Panc1 (cell line): ENCODE data around the gene MAD1L1. TPM values are rescaled to one million over a fixed set of nuclear protein-coding genes. Genes with fewer than 3 reads are reported as not detected.

Experiments used
- ATAC-seq: fragments of 200-7000 bp; cut with Tn5 transposase; 2 replicates; pipeline ENCODE4 v1.9.1; 2020; ENCODE audit warnings: mild to moderate bottlenecking, moderate library complexity
- BruUV-seq: library from RNA; stranded (reverse); fragments of 400-500 nt; replicated peaks from 2 replicates; lab custom pipeline; 2021; lab: Mats Ljungman, UMichigan
- CTCF ChIA-PET: fragments of 300-600 bp; sonication (Branson Sonifier 250); formaldehyde crosslinking; loops from one replicate; lab custom pipeline; 2022; ENCODE audit warnings: antibody characterized with exemption; lab: Charles Lee
- POLR2A ChIA-PET: fragments of 300-600 bp; sonication (Branson Sonifier 250); formaldehyde crosslinking; loops from one replicate; lab custom pipeline; 2022; ENCODE audit warnings: antibody characterized with exemption; lab: Charles Lee
- DNase-seq: peaks from one replicate; pipeline ENCODE4 v3.0.0-alpha.2; 2010; ENCODE audit warnings: low read depth, low spot score
- H3K27ac ChIP-seq: 2 replicates; pipeline ENCODE4 v1.5.1; 2011; ENCODE audit warnings: mild to moderate bottlenecking, low read length, inconsistent platforms
- H3K27me3 ChIP-seq: fragments of 200-500 bp; sonication (Bioruptor generic); 2 replicates; pipeline ENCODE4 v1.6.0; 2014; ENCODE audit warnings: low read length, inconsistent platforms; ENCODE audit not compliant: control insufficient read depth, insufficient read depth
- H3K36me3 ChIP-seq: fragments of 200-500 bp; sonication (Bioruptor generic); 2 replicates; pipeline ENCODE4 v1.5.1; 2014; ENCODE audit warnings: inconsistent platforms, mild to moderate bottlenecking, low read length, moderate library complexity; ENCODE audit not compliant: control insufficient read depth, insufficient read depth
- H3K4me1 ChIP-seq: 2 replicates; pipeline ENCODE4 v1.5.1; 2011; ENCODE audit warnings: inconsistent platforms, mild to moderate bottlenecking, low read length, moderate library complexity; ENCODE audit not compliant: control insufficient read depth, insufficient read depth
- H3K4me3 ChIP-seq, 2 experiments: 2 replicates each; pipeline ENCODE4 v1.5.1; 2011 to 2012; ENCODE audit warnings: low read depth in 2 of 2, low read length in 2 of 2, mild to moderate bottlenecking in 2 of 2, inconsistent platforms in 1 of 2, moderate library complexity in 1 of 2
- H3K9me3 ChIP-seq: fragments of 200-500 bp; sonication (Bioruptor generic); 2 replicates; pipeline ENCODE4 v1.5.1; 2014; ENCODE audit warnings: low read depth, mild to moderate bottlenecking, inconsistent platforms, low read length, moderate library complexity; ENCODE audit not compliant: control insufficient read depth, insufficient read depth
- POLR2AphosphoS5 ChIP-seq: IDR thresholded peaks from 2 replicates; pipeline ENCODE4 v1.6.1; 2012; ENCODE audit warnings: mild to moderate bottlenecking, low read depth, low read length, moderate library complexity
- REST ChIP-seq, 2 experiments: IDR thresholded peaks; 2 replicates each; pipeline ENCODE4 v1.6.1; 2011 to 2012; ENCODE audit warnings: low read depth in 2 of 2, control low read depth in 1 of 2, low read length in 1 of 2, mild to moderate bottlenecking in 1 of 2, moderate library complexity in 1 of 2; ENCODE audit not compliant: insufficient read depth in 1 of 2
- SIN3A ChIP-seq: IDR thresholded peaks from 2 replicates; pipeline ENCODE4 v1.6.1; 2012; ENCODE audit warnings: low read depth, mild to moderate bottlenecking, low read length, moderate library complexity, borderline replicate concordance; ENCODE audit not compliant: insufficient read depth
- TCF7L2 ChIP-seq: IDR thresholded peaks from 2 replicates; pipeline ENCODE4 v1.6.1; 2011; ENCODE audit warnings: mild to moderate bottlenecking, low read depth, low read length, inconsistent platforms
- in situ Hi-C: cut with HindIII; loops from 2 replicates; pipeline ENCODE4 v1.10.0; 2016; ENCODE audit warnings: low sequenced_read_pairs, low pct_unique_long_range_greater_than_20kb
- intact Hi-C: fragments of 100-400 bp; cut with micrococcal nuclease; formaldehyde crosslinking; loops from one replicate; pipeline ENCODE4 v1.10.0; 2022; ENCODE audit not compliant: unreplicated experiment
- total RNA-seq: library from RNA; stranded (reverse); gene quantifications from one replicate; pipeline ENCODE4 v1.2.1, GENCODE V29; 2021; ENCODE audit not compliant: unreplicated experiment
- TF ChIP-seq, protein P1 (sequence below): fragments of 450-650 bp; IDR thresholded peaks from 2 replicates; pipeline ENCODE4 v1.5.1; 2017; ENCODE audit warnings: mild to moderate bottlenecking

The MAD1L1 gene
- total RNA-seq, 1 experiment from 2014 or later = 70.8 TPM

DNA sequence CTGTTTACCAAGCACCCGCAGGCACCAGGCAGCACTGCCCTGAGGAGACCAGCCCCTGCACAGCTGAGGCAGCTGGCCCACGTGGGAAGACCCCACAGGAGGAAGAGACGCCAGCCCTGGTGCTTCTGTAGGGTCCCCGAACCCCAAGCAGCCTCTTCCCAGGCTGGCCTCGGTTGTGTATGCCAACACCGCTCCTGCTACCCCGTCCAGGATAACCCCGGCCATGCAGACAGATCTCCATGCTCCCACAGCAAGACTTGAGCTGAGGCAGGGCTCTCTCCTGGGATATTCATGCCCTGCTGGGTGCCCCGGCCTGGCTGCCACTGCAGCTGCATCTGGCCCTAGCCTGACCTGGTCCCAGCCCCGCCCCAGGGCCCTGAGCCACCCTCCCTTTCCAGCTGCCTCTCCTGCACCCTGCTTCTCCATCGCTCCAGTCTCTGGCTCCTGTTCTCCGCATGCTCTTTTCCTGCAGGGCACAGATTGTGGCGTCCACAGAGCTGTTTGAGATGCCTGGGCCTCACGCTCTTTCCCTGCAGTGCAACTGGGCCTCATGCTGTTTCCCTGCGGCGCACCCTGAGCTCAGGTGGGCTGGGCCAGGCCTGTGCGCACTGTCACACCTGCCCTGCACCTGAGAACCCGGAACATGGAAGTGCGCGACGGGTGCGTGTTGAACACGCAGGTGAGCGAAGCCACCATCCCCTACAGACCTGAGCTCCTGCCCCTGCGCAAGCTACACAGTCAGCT lies 326.5 kb downstream of the MAD1L1 start:
- intact Hi-C loops = no loop called here
- POLR2A ChIA-PET = no interaction called here
- H3K36me3 ChIP-seq = no peaks in the 10 kb centered on the region
- ATAC-seq (no peak), DNase-seq (no peak)
- no peak overlapping the region for H3K27ac ChIP-seq
- no peaks in the 10 kb centered on the region for H3K4me1 ChIP-seq
- CTCF ChIA-PET = no interaction called here
- no TSS peak for BruUV-seq
- no peaks in the 10 kb centered on the region for H3K9me3 ChIP-seq
- in situ Hi-C loops = no loop called here
- H3K4me3 ChIP-seq = no peak overlapping the region
- no peaks in the 10 kb centered on the region for H3K27me3 ChIP-seq
- TF ChIP-seq, protein P1, sequence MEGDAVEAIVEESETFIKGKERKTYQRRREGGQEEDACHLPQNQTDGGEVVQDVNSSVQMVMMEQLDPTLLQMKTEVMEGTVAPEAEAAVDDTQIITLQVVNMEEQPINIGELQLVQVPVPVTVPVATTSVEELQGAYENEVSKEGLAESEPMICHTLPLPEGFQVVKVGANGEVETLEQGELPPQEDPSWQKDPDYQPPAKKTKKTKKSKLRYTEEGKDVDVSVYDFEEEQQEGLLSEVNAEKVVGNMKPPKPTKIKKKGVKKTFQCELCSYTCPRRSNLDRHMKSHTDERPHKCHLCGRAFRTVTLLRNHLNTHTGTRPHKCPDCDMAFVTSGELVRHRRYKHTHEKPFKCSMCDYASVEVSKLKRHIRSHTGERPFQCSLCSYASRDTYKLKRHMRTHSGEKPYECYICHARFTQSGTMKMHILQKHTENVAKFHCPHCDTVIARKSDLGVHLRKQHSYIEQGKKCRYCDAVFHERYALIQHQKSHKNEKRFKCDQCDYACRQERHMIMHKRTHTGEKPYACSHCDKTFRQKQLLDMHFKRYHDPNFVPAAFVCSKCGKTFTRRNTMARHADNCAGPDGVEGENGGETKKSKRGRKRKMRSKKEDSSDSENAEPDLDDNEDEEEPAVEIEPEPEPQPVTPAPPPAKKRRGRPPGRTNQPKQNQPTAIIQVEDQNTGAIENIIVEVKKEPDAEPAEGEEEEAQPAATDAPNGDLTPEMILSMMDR = no peak
- no peak for TF ChIP-seq REST (IDR thresholded peaks at IDR 0.05; ENCODE audit: insufficient read depth in 1 of 2, low read depth in 2 of 2, low read length in 1 of 2)
- no peak for TF ChIP-seq TCF7L2
- no peak for TF ChIP-seq SIN3A
- TF ChIP-seq POLR2AphosphoS5 = no peak

- Histone ChIP-seq H3K4me3 (no peak overlapping the region), H3K27me3 (no peaks in the 10 kb centered on the region), H3K4me1 (no peaks in the 10 kb centered on the region), H3K36me3 (no peaks in the 10 kb centered on the region), H3K9me3 (no peaks in the 10 kb centered on the region), H3K27ac (no peak overlapping the region)
- in situ Hi-C loops = no loop called here
- TF ChIP-seq, protein P1 = no peak
- TF ChIP-seq REST (IDR thresholded peaks at IDR 0.05; ENCODE audit: insufficient read depth in 1 of 2, low read depth in 2 of 2, low read length in 1 of 2) (no peak), POLR2AphosphoS5 (no peak), SIN3A (no peak), TCF7L2 (no peak)
- ChIA-PET POLR2A (no interaction called here), CTCF (no interaction called here)
- BruUV-seq = no TSS peak
- DNase-seq (no peak), ATAC-seq (no peak)
- intact Hi-C loops = no loop called here
Observed at GRCh38 chr7:1902231-1902855, 330.4 kb downstream of the MAD1L1 start.
